IMR-90 (cell line): ENCODE data around the gene MTF2. TPM values are rescaled to one million over a fixed set of nuclear protein-coding genes. Genes with fewer than 3 reads are reported as not detected.
A peak's percentile ranks its signal among the peaks of the same experiment; 100 is the strongest.

Experiments used
- ATAC-seq: fragments of 200-7000 bp; cut with Tn5 transposase; 2 replicates; pipeline ENCODE4 v1.9.1; 2020; ENCODE audit warnings: low read depth, mild to moderate bottlenecking, moderate library complexity
- BruUV-seq: library from RNA; stranded (reverse); fragments of 400-500 nt; replicated peaks from 2 replicates; lab custom pipeline; 2021; lab: Mats Ljungman, UMichigan
- CTCF ChIA-PET: fragments of 300-600 bp; formaldehyde crosslinking; extraction: SDS; loops from one replicate; lab custom pipeline; 2021; ENCODE audit warnings: antibody characterized with exemption; lab: Yijun Ruan, JAX
- POLR2A ChIA-PET: fragments of 300-600 bp; sonication (Branson Sonifier 250); formaldehyde crosslinking; loops from one replicate; lab custom pipeline; 2022; ENCODE audit warnings: antibody characterized with exemption; ENCODE audit not compliant: unreplicated experiment; lab: Charles Lee
- DNase-seq: peaks from one replicate; pipeline ENCODE4 v3.0.0; 2013
- H2AFZ ChIP-seq: replicated peaks from 2 replicates; pipeline ENCODE3; 2013; ENCODE audit warnings: low read length, mild to moderate bottlenecking; ENCODE audit not compliant: poor library complexity
- H2AK5ac ChIP-seq: 2 replicates; pipeline ENCODE4 v1.6.1; 2013; ENCODE audit warnings: low read depth, low read length, inconsistent platforms
- H2AK9ac ChIP-seq: replicated peaks from 2 replicates; pipeline ENCODE3; 2013; ENCODE audit warnings: mild to moderate bottlenecking, low read depth, low read length, moderate library complexity; ENCODE audit not compliant: poor library complexity
- H2BK120ac ChIP-seq: 2 replicates; pipeline ENCODE4 v1.6.1; 2013; ENCODE audit warnings: low read depth, low read length, inconsistent platforms
- H2BK15ac ChIP-seq: 3 replicates; pipeline ENCODE4 v1.6.1; 2013; ENCODE audit warnings: low read depth, low read length, inconsistent platforms
- H2BK20ac ChIP-seq: 2 replicates; pipeline ENCODE4 v1.6.1; 2013; ENCODE audit warnings: low read depth, mild to moderate bottlenecking, inconsistent platforms, low read length, moderate library complexity
- H2BK5ac ChIP-seq: 2 replicates; pipeline ENCODE4 v1.6.1; 2013; ENCODE audit warnings: mild to moderate bottlenecking, low read depth, low read length, inconsistent platforms; ENCODE audit not compliant: poor library complexity, severe bottlenecking
- H3K14ac ChIP-seq: replicated peaks from 2 replicates; pipeline ENCODE4 v1.6.1; 2013; ENCODE audit warnings: low read depth, low read length, inconsistent platforms
- H3K18ac ChIP-seq: 2 replicates; pipeline ENCODE4 v1.6.1; 2013; ENCODE audit warnings: low read depth, low read length, control low read depth
- H3K23ac ChIP-seq: 2 replicates; pipeline ENCODE4 v1.6.1; 2013; ENCODE audit warnings: low read depth, low read length, inconsistent platforms
- H3K27ac ChIP-seq: 2 replicates; pipeline ENCODE4 v1.5.1; 2013; ENCODE audit warnings: mild to moderate bottlenecking, control low read depth, low read length; ENCODE audit not compliant: insufficient read depth
- H3K27me3 ChIP-seq: 2 replicates; pipeline ENCODE4 v1.6.1; 2013; ENCODE audit warnings: low read length; ENCODE audit not compliant: control insufficient read depth, insufficient read depth
- H3K36me3 ChIP-seq: 2 replicates; pipeline ENCODE4 v1.6.1; 2013; ENCODE audit warnings: low read length, mixed read lengths; ENCODE audit not compliant: control insufficient read depth, insufficient read depth
- H3K4ac ChIP-seq: 2 replicates; pipeline ENCODE4 v1.6.1; 2013; ENCODE audit warnings: low read depth, low read length, inconsistent platforms
- H3K4me1 ChIP-seq: 2 replicates; pipeline ENCODE4 v1.6.1; 2013; ENCODE audit warnings: low read length, mixed read lengths; ENCODE audit not compliant: control insufficient read depth, insufficient read depth
- H3K4me2 ChIP-seq: 2 replicates; pipeline ENCODE4 v1.6.1; 2013; ENCODE audit warnings: low read depth, mild to moderate bottlenecking, control low read depth, low read length, moderate library complexity
- H3K4me3 ChIP-seq: 2 replicates; pipeline ENCODE4 v1.5.1; 2013; ENCODE audit warnings: low read depth, mild to moderate bottlenecking, control low read depth, low read length, moderate library complexity; ENCODE audit not compliant: insufficient read depth
- H3K56ac ChIP-seq: 2 replicates; pipeline ENCODE4 v1.6.1; 2013; ENCODE audit warnings: low read length, inconsistent platforms; ENCODE audit not compliant: insufficient read depth; ENCODE audit errors: extremely low read depth
- H3K79me1 ChIP-seq, 2 experiments: 2 replicates each; pipeline ENCODE4 v1.6.1; 2013; ENCODE audit warnings: low read length in 2 of 2, inconsistent platforms in 1 of 2, low read depth in 1 of 2
- H3K9ac ChIP-seq: 2 replicates; pipeline ENCODE4 v1.6.1; 2013; ENCODE audit warnings: low read depth, low read length, control low read depth
- H3K9me1 ChIP-seq: 2 replicates; pipeline ENCODE4 v1.6.1; 2013; ENCODE audit warnings: low read length, inconsistent platforms; ENCODE audit not compliant: insufficient read depth
- H3K9me3 ChIP-seq: 2 replicates; pipeline ENCODE4 v1.6.1; 2013; ENCODE audit warnings: low read length; ENCODE audit not compliant: control insufficient read depth, insufficient read depth
- H4K20me1 ChIP-seq: 2 replicates; pipeline ENCODE4 v1.6.1; 2013; ENCODE audit warnings: low read length, inconsistent platforms; ENCODE audit not compliant: insufficient read depth
- H4K5ac ChIP-seq: 2 replicates; pipeline ENCODE4 v1.6.1; 2013; ENCODE audit warnings: mild to moderate bottlenecking, low read depth, low read length, control low read depth
- H4K8ac ChIP-seq, 2 experiments: 2 replicates each; pipeline ENCODE4 v1.6.1; 2013; ENCODE audit warnings: low read depth in 2 of 2, low read length in 2 of 2, control low read depth in 1 of 2, inconsistent platforms in 1 of 2
- H4K91ac ChIP-seq: 2 replicates; pipeline ENCODE4 v1.6.1; 2013; ENCODE audit warnings: low read depth, low read length, inconsistent platforms; ENCODE audit not compliant: insufficient read depth
- CEBPB ChIP-seq: IDR thresholded peaks from 2 replicates; pipeline ENCODE4 v1.6.1; 2012; ENCODE audit warnings: low read depth, low read length, improper control_type of control experiment
- CHD1 ChIP-seq: IDR thresholded peaks from 2 replicates; pipeline ENCODE4 v1.6.1; 2012; ENCODE audit warnings: low read depth, low read length, improper control_type of control experiment
- CTCF ChIP-seq: conservative IDR thresholded peaks from 2 replicates; pipeline ENCODE4 v1.5.1; 2012; ENCODE audit warnings: mild to moderate bottlenecking, low read depth, low read length, improper control_type of control experiment
- FOS ChIP-seq: fragments of 150-350 bp; IDR thresholded peaks from 2 replicates; pipeline ENCODE4 v1.6.1; 2016; ENCODE audit warnings: low read depth, low read length
- MAFK ChIP-seq: IDR thresholded peaks from 2 replicates; pipeline ENCODE4 v1.6.1; 2012; ENCODE audit warnings: low read depth, low read length, improper control_type of control experiment
- POLR2A ChIP-seq: IDR thresholded peaks from 2 replicates; pipeline ENCODE4 v1.6.1; 2012; ENCODE audit warnings: mild to moderate bottlenecking, low read depth, low read length
- RAD21 ChIP-seq: IDR thresholded peaks from 2 replicates; pipeline ENCODE4 v1.6.1; 2012; ENCODE audit warnings: low read length, improper control_type of control experiment
- RCOR1 ChIP-seq: IDR thresholded peaks from 2 replicates; pipeline ENCODE4 v1.6.1; 2012; ENCODE audit warnings: mild to moderate bottlenecking, low read length, improper control_type of control experiment; ENCODE audit not compliant: insufficient replicate concordance
- RFX5 ChIP-seq: IDR thresholded peaks from 2 replicates; pipeline ENCODE4 v1.8.0; 2012; ENCODE audit warnings: low read depth, mild to moderate bottlenecking, low read length, moderate library complexity
- SMC3 ChIP-seq: fragments of 150-350 bp; IDR thresholded peaks from 2 replicates; pipeline ENCODE4 v1.6.1; 2016; ENCODE audit warnings: low read depth, mild to moderate bottlenecking, antibody characterized with exemption, low read length, moderate library complexity
- WGBS, 2 experiments: methylation state at CpG; one replicate each; pipeline versions ENCODE4 v1.1.5 to v1.1.7; 2013; ENCODE audit warnings: missing lambda C conversion rate in 2 of 2; ENCODE audit not compliant: insufficient read length in 1 of 2; ENCODE audit errors: extremely low coverage in 2 of 2; 5-methylcytosine and 5-hydroxymethylcytosine counted together
- dilution Hi-C: fragments of 300-500 bp; cut with HindIII; formaldehyde crosslinking; loops from one replicate; pipeline ENCODE4 v1.14.3; 2018; ENCODE audit warnings: low sequenced_read_pairs; ENCODE audit not compliant: unreplicated experiment
- in situ Hi-C: fragments of 300-500 bp; cut with MboI; formaldehyde crosslinking; loops from 3 replicates; pipeline ENCODE4 v1.14.3; 2019; ENCODE audit warnings: low sequenced_read_pairs, inconsistent platforms, mixed read lengths
- intact Hi-C: fragments of 100-400 bp; cut with micrococcal nuclease; formaldehyde crosslinking; loops from 2 replicates; pipeline ENCODE4 v1.10.0; 2022
- polyA plus RNA-seq, 3 experiments: library from polyadenylated mRNA; depleted of rRNA; stranded (reverse); fragments of >200 nt; gene quantifications; 2 replicates each; pipeline ENCODE4 v1.2.3, GENCODE V29; 2012; ENCODE audit warnings: low replicate concordance in 1 of 3
- total RNA-seq: library from RNA; depleted of rRNA; stranded (reverse); fragments of >200 nt; gene quantifications from 2 replicates; pipeline ENCODE4 v1.2.3, GENCODE V29; 2012
- TF ChIP-seq, protein P1 (sequence below): fragments of 150-350 bp; IDR thresholded peaks from 2 replicates; pipeline ENCODE4 v1.6.1; 2017; ENCODE audit warnings: mild to moderate bottlenecking, antibody characterized with exemption, low read length, low read depth

The MTF2 gene
- total and polyA plus RNA-seq, 2 of the 4 experiments (the other 2 are of a cell fraction) = 10.6 to 39.8 TPM

- Histone ChIP-seq H3K9me1 (peaks cover 2% of the 10 kb centered on the region; the same call in 1 of the 2 replicates), H4K8ac (no peak overlapping the region), H2AK9ac (no peak overlapping the region), H3K4me2 (no peak overlapping the region), H3K4ac (no peak overlapping the region), H3K18ac (no peak overlapping the region), H3K27me3 (no peaks in the 10 kb centered on the region), H3K23ac (0 out of 2 replicates have a peak overlapping the region, but pooled peaks have one; percentile 38), H2AFZ (no peak overlapping the region), H3K14ac (no peak overlapping the region), H3K4me1 (no peaks in the 10 kb centered on the region), H4K5ac (no peak overlapping the region), H2BK5ac (no peak overlapping the region), H3K79me1 (peaks cover 0 to 11% of the 10 kb centered on the region in 2 experiments; a peak in 2 of 4 replicates), H3K9me3 (no peaks in the 10 kb centered on the region), H3K56ac (no peak overlapping the region), H2BK15ac (no peak overlapping the region), H3K4me3 (no peak overlapping the region), H2AK5ac (no peak overlapping the region), H4K20me1 (no peaks in the 10 kb centered on the region; the same call in 1 of the 2 replicates), H4K91ac (no peak overlapping the region), H3K36me3 (peaks cover 3% of the 10 kb centered on the region), H2BK120ac (no peak overlapping the region), H2BK20ac (no peak overlapping the region), H3K27ac (no peak overlapping the region), H3K9ac (no peak overlapping the region)
- no CpG with 5 or more reads among the region's 1 CpG for WGBS, 2 experiments
- ATAC-seq = no peak
- ChIA-PET POLR2A (no interaction called here), CTCF (no interaction called here)
- TF ChIP-seq SMC3 (no peak), RAD21 (no peak), CEBPB (no peak), CHD1 (no peak), CTCF (no peak), RCOR1 (no peak), RFX5 (no peak), MAFK (no peak), FOS (no peak), POLR2A (no peak)
- TF ChIP-seq, protein P1, sequence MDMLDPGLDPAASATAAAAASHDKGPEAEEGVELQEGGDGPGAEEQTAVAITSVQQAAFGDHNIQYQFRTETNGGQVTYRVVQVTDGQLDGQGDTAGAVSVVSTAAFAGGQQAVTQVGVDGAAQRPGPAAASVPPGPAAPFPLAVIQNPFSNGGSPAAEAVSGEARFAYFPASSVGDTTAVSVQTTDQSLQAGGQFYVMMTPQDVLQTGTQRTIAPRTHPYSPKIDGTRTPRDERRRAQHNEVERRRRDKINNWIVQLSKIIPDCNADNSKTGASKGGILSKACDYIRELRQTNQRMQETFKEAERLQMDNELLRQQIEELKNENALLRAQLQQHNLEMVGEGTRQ = no peak
- no TSS peak for BruUV-seq
- dilution Hi-C loops = no loop called here
- DNase-seq = no peak
- intact Hi-C loops = no loop called here
- in situ Hi-C loops = no loop called here
Observed at GRCh38 chr1:93143136-93143535, 64.1 kb downstream of the MTF2 start.
